Immature natural killer cell (primary cell): ENCODE measurements around the gene KRTAP10-9. TPM values are rescaled to one million over a fixed set of nuclear protein-coding genes. Genes with fewer than 3 reads are reported as not detected.
"Not testable (repeated sequence)": the region's sequence is repeated elsewhere in the genome, so short reads cannot be mapped to it uniquely, and the experiment has no call there.

ENCODE experiments used
- DNase-seq, 3 donors: peaks; one replicate each; pipeline ENCODE4 v3.0.0; 2022; ENCODE audit warnings: mixed read lengths in 1 of 3
- H3K27ac Mint-ChIP-seq, 6 donors: one replicate each; pipeline ENCODE4 v1.8.0; 2020; ENCODE audit warnings: mixed read lengths in 6 of 6, mild to moderate bottlenecking in 5 of 6, inconsistent platforms in 4 of 6, moderate library complexity in 3 of 6
- H3K27me3 Mint-ChIP-seq, 3 donors: one replicate each; pipeline ENCODE4 v1.8.0; 2020 to 2021; ENCODE audit warnings: low read depth in 3 of 3, mild to moderate bottlenecking in 3 of 3, mixed read lengths in 3 of 3, moderate library complexity in 3 of 3, inconsistent platforms in 1 of 3
- H3K36me3 Mint-ChIP-seq, 3 donors: one replicate each; pipeline ENCODE4 v1.8.0; 2020; ENCODE audit warnings: mixed read lengths in 3 of 3, inconsistent platforms in 2 of 3, mild to moderate bottlenecking in 2 of 3
- H3K4me1 Mint-ChIP-seq, 2 donors: one replicate each; pipeline ENCODE4 v1.8.0; 2020; ENCODE audit warnings: inconsistent platforms in 2 of 2, mild to moderate bottlenecking in 2 of 2, mixed read lengths in 2 of 2, moderate library complexity in 1 of 2
- H3K4me3 Mint-ChIP-seq, 5 donors: one replicate each; pipeline ENCODE4 v1.8.0; 2020; ENCODE audit warnings: mild to moderate bottlenecking in 5 of 5, mixed read lengths in 5 of 5, inconsistent platforms in 3 of 5, moderate library complexity in 3 of 5
- H3K9me3 Mint-ChIP-seq, 6 donors: one replicate each; pipeline ENCODE4 v1.8.0; 2020; ENCODE audit warnings: mild to moderate bottlenecking in 6 of 6, mixed read lengths in 6 of 6, inconsistent platforms in 4 of 6, moderate library complexity in 3 of 6
- polyA plus RNA-seq, 3 donors: library from polyadenylated mRNA; unstranded; fragments of 300-500 nt; fragmentation: Illumina TruSeq; gene quantifications; one replicate each; pipeline ENCODE4 v1.2.3, GENCODE V29; 2021

KRTAP10-9 gene
- polyA plus RNA-seq, 3 donors from 2014 or later: not detected

- Mint-ChIP-seq H3K27ac (peak overlapping the region in 2 of 6 donors; percentile 15 to 29), H3K36me3 (peaks cover 11 to 21% (median 19%) of the 10 kb centered on the region in 3 donors), H3K4me1 (peaks cover 20 to 26% of the 10 kb centered on the region in 2 donors), H3K9me3 (peaks cover 10 to 26% (median 25%) of the 10 kb centered on the region in 6 donors), H3K27me3 (peaks cover 0 to 6% (median 2%) of the 10 kb centered on the region in 3 donors), H3K4me3 (no peak overlapping the region)
- DNase-seq: no peak
Observed at GRCh38 chr21:44614161-44614631, 12.7 kb upstream of the KRTAP10-9 start.

DNA sequence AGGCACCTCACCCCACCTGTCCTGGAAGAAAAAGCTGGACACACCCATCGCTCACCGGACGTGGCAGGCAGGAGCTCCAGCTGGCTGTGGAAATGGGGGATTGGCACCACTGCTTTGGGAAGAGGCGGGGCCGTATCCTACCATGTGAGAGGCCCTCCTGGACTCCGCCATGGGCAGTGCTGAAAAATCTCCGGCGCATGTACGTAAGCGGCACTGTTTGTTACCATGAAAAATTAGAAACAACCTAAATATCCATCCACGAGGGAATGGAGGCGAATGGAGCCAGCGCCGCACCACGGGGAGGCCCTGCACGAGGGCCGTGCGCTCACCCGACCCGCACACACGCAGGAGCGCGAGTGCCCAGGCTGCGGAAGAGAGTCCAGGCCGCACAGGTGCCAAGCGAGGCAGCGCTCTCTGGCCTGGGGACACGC is 11.9 kb upstream of the KRTAP10-9 start:
- no peak overlapping the region for H3K4me3 Mint-ChIP-seq
- H3K36me3 Mint-ChIP-seq: peaks cover 11 to 22% (median 19%) of the 10 kb centered on the region in 3 donors
- peak overlapping the region in 1 of 6 donors; percentile 29 for H3K27ac Mint-ChIP-seq
- peaks cover 28 to 34% of the 10 kb centered on the region in 2 donors for H3K4me1 Mint-ChIP-seq
- peaks cover 0 to 6% (median 2%) of the 10 kb centered on the region in 3 donors for H3K27me3 Mint-ChIP-seq
- H3K9me3 Mint-ChIP-seq: peaks cover 14 to 26% (median 24%) of the 10 kb centered on the region in 6 donors
- no peak for DNase-seq

DNA sequence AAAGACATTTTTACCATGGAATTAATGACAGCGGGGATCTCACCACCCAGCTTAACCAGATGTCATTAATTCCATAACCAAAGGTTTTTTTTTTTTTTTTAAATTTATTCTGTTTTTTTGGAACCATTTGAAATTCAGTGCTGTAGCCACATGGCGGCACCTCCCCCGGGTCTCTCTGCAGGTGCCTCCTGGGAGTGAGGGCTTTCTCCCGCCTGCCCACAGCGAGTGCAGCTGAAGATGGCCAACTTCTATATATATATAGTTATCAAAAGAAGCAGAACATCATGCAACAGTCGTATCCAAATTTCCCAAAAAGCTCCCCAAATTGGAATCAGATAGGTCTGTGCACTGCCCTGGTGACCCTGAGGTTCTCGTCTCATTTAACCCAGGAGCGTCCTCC is 11.4 kb upstream of the KRTAP10-9 start:
- Mint-ChIP-seq H3K27me3 (peaks cover 0 to 6% (median 2%) of the 10 kb centered on the region in 3 donors), H3K27ac (no peak overlapping the region), H3K4me3 (no peak overlapping the region), H3K9me3 (peaks cover 17 to 27% (median 25%) of the 10 kb centered on the region in 6 donors), H3K4me1 (peaks cover 31 to 38% of the 10 kb centered on the region in 2 donors), H3K36me3 (peaks cover 14 to 25% (median 21%) of the 10 kb centered on the region in 3 donors)
- DNase-seq: no peak

DNA sequence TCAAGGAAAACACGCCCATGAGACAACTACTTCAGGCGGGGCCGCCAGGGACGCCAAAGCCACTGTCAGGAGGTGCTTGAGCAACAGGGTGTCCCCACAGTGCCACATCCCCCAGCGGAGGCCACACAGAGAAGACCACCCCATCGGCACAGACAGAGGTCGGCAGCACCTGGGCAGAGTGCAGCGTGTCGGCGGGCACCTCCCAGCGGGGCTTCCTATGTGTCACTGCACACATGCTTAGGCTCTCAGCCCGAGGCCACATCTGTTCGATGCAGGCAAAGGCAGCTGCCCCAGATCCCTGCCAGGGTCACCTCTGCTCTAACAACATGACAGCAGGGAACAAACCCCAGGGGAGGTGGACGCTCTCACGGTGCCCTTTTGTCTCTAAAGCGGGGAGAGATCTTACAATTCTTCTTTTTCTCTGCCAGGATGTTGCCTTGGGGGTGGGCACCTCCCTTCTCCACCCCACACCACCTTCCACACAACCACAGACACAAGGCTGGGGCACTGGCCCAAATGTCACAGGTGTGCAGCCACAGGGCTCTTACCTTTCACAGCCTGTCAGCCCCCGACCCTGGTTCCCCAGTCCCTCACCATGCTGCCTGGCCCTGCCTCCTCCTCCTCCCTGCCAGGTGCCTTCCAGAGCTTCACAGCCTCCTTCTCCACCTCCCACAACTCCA is 10.8 kb upstream of the KRTAP10-9 start:
- peaks cover 36 to 43% of the 10 kb centered on the region in 2 donors for H3K4me1 Mint-ChIP-seq
- H3K9me3 Mint-ChIP-seq: peaks cover 12 to 25% (median 22%) of the 10 kb centered on the region in 6 donors
- H3K27ac Mint-ChIP-seq: no peak overlapping the region
- DNase-seq: no peak
- H3K36me3 Mint-ChIP-seq: peaks cover 18 to 25% (median 19%) of the 10 kb centered on the region in 3 donors
- peaks cover 0 to 6% (median 6%) of the 10 kb centered on the region in 3 donors for H3K27me3 Mint-ChIP-seq
- no peak overlapping the region for H3K4me3 Mint-ChIP-seq

DNA sequence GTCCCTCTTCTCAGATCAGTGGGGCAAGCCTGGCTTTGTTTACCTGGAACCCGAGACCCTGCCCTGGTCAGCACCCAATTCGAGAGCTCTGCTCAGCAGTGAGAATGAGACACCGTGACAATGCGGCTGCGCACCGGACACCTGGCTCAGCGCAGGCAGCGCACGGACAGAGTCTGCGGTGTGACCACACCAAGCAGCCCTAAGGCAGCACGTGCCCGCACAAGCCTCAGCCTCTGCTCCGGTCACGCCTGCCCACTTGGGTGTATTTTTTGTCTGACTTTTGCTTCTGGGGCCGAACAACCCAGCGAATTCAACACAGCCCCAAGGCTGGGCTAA is 10.3 kb upstream of the KRTAP10-9 start:
- no peak overlapping the region for H3K27ac Mint-ChIP-seq
- peaks cover 13 to 20% (median 19%) of the 10 kb centered on the region in 3 donors for H3K36me3 Mint-ChIP-seq
- H3K27me3 Mint-ChIP-seq: peaks cover 0 to 6% (median 6%) of the 10 kb centered on the region in 3 donors
- no peak for DNase-seq
- peaks cover 36 to 43% of the 10 kb centered on the region in 2 donors for H3K4me1 Mint-ChIP-seq
- H3K9me3 Mint-ChIP-seq: peaks cover 7 to 21% (median 19%) of the 10 kb centered on the region in 6 donors
- no peak overlapping the region for H3K4me3 Mint-ChIP-seq

GRCh38 chr21:44617071-44617501 is 9.8 kb upstream of the KRTAP10-9 start:
- H3K4me1 Mint-ChIP-seq: peaks cover 36 to 43% of the 10 kb centered on the region in 2 donors
- no peak for DNase-seq
- H3K27ac Mint-ChIP-seq: peak overlapping the region in 1 of 6 donors; percentile 44
- peaks cover 13 to 19% (median 19%) of the 10 kb centered on the region in 3 donors for H3K36me3 Mint-ChIP-seq
- H3K9me3 Mint-ChIP-seq: peaks cover 7 to 20% (median 18%) of the 10 kb centered on the region in 6 donors
- peaks cover 0 to 6% (median 3%) of the 10 kb centered on the region in 3 donors for H3K27me3 Mint-ChIP-seq
- H3K4me3 Mint-ChIP-seq: no peak overlapping the region

DNA sequence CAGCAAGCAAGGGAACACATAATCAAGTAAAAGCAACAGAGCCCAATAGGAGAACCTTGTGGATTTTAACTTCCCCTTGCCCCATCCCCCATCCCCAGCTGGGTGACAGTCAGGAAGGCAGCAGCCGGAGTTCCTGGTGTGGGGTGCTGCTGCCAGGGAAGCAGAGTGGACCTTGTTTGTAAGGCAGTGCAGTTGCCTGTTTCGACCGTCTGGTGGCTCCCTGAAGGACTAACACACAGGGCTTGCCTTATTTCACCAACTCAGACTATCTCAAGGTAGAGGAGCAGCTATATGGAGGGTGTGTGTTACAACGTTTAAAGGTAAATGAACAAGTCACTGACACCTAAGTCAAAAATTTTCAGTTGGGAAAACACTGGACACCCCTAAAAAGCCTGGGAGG is 8.4 kb upstream of the KRTAP10-9 start:
- Mint-ChIP-seq H3K9me3 (peaks cover 11 to 31% (median 23%) of the 10 kb centered on the region in 6 donors), H3K36me3 (peaks cover 17 to 29% (median 21%) of the 10 kb centered on the region in 3 donors), H3K27me3 (peaks cover 2 to 6% (median 5%) of the 10 kb centered on the region in 3 donors), H3K4me3 (peak overlapping the region; percentile 59 to 77 (median 73)), H3K27ac (peak overlapping the region; percentile 77 to 95 (median 94)), H3K4me1 (peaks cover 38 to 40% of the 10 kb centered on the region in 2 donors)
- DNase-seq: peak; percentile 12 to 41 (median 25)

GRCh38 chr21:44618909-44619308 is 8.0 kb upstream of the KRTAP10-9 start:
- peaks cover 2 to 6% (median 6%) of the 10 kb centered on the region in 3 donors for H3K27me3 Mint-ChIP-seq
- peak overlapping the region; percentile 59 to 77 (median 73) for H3K4me3 Mint-ChIP-seq
- peaks cover 38 to 41% of the 10 kb centered on the region in 2 donors for H3K4me1 Mint-ChIP-seq
- peaks cover 15 to 35% (median 27%) of the 10 kb centered on the region in 6 donors for H3K9me3 Mint-ChIP-seq
- peak; percentile 53 to 71 (median 58) for DNase-seq
- peaks cover 21 to 33% (median 24%) of the 10 kb centered on the region in 3 donors for H3K36me3 Mint-ChIP-seq
- peak overlapping the region; percentile 77 to 95 (median 94) for H3K27ac Mint-ChIP-seq

GRCh38 chr21:44619886-44620285 is 7.0 kb upstream of the KRTAP10-9 start:
- Mint-ChIP-seq H3K9me3 (peaks cover 21 to 43% (median 36%) of the 10 kb centered on the region in 6 donors), H3K4me3 (peak overlapping the region in 4 of 5 donors; percentile 13 to 70 (median 35)), H3K36me3 (peaks cover 24 to 40% (median 31%) of the 10 kb centered on the region in 3 donors), H3K4me1 (peaks cover 42 to 50% of the 10 kb centered on the region in 2 donors), H3K27ac (peak overlapping the region; percentile 77 to 95 (median 94)), H3K27me3 (peaks cover 2 to 8% (median 6%) of the 10 kb centered on the region in 3 donors)
- no peak for DNase-seq

- Mint-ChIP-seq H3K27ac (no peak overlapping the region), H3K27me3 (peaks cover 2 to 8% (median 5%) of the 10 kb centered on the region in 3 donors), H3K4me1 (peaks cover 57 to 64% of the 10 kb centered on the region in 2 donors), H3K9me3 (peaks cover 21 to 43% (median 37%) of the 10 kb centered on the region in 6 donors), H3K4me3 (no peak overlapping the region), H3K36me3 (peaks cover 24 to 40% (median 31%) of the 10 kb centered on the region in 3 donors)
- DNase-seq: no peak
Observed at GRCh38 chr21:44623575-44623974, 3.3 kb upstream of the KRTAP10-9 start.

GRCh38 chr21:44625756-44626155 is 1.1 kb upstream of the KRTAP10-9 start:
- peak overlapping the region; percentile 56 to 92 (median 82) for H3K27ac Mint-ChIP-seq
- peak overlapping the region; percentile 51 to 78 (median 68) for H3K4me3 Mint-ChIP-seq
- H3K36me3 Mint-ChIP-seq: peaks cover 15 to 29% (median 20%) of the 10 kb centered on the region in 3 donors
- no peak for DNase-seq
- H3K9me3 Mint-ChIP-seq: peaks cover 15 to 37% (median 31%) of the 10 kb centered on the region in 6 donors
- peaks cover 53 to 67% of the 10 kb centered on the region in 2 donors for H3K4me1 Mint-ChIP-seq
- peaks cover 2 to 9% (median 7%) of the 10 kb centered on the region in 3 donors for H3K27me3 Mint-ChIP-seq

- Mint-ChIP-seq H3K4me3 (peak overlapping the region; percentile 51 to 78 (median 68)), H3K27ac (peak overlapping the region; percentile 56 to 92 (median 82)), H3K36me3 (peaks cover 19 to 32% (median 25%) of the 10 kb centered on the region in 3 donors), H3K4me1 (peaks cover 57 to 69% of the 10 kb centered on the region in 2 donors), H3K27me3 (peaks cover 2 to 9% (median 6%) of the 10 kb centered on the region in 3 donors), H3K9me3 (peaks cover 18 to 41% (median 36%) of the 10 kb centered on the region in 6 donors)
- DNase-seq: peak; percentile 71 to 84 (median 71)
Observed at GRCh38 chr21:44626262-44626661, 631 bp upstream of the KRTAP10-9 start.

DNA sequence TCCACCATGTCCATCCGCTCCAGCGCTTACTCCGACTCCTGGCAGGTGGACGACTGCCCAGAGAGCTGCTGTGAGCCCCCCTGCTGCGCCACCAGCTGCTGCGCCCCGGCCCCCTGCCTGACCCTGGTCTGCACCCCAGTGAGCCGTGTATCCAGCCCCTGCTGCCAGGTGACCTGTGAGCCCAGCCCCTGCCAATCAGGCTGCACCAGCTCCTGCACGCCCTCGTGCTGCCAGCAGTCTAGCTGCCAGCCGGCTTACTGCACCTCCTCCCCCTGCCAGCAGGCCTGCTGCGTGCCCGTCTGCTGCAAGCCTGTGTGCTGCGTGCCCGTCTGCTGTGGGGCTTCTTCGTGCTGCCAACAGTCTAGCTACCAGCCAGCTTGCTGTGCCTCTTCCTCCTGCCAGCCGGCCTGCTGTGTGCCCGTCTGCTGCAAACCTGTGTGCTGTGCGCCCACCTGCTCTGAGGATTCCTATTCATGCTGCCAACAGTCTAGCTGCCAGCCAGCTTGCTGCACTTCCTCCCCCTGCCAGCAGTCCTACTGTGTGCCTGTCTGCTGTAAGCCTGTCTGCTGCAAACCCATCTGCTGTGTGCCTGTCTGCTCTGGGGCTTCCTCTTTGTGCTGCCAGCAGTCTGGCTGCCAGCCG is 409 bp downstream of the KRTAP10-9 start:
- Mint-ChIP-seq H3K27me3 (peaks cover 2 to 10% (median 6%) of the 10 kb centered on the region in 3 donors), H3K4me3 (peak overlapping the region; percentile 38 to 70 (median 64)), H3K36me3 (peaks cover 29 to 40% (median 34%) of the 10 kb centered on the region in 3 donors), H3K27ac (peak overlapping the region; percentile 39 to 92 (median 58)), H3K4me1 (peaks cover 57 to 68% of the 10 kb centered on the region in 2 donors), H3K9me3 (peaks cover 25 to 51% (median 45%) of the 10 kb centered on the region in 6 donors)
- not testable (repeated sequence) for DNase-seq
